ENCODE measurements around the gene HHIP.

The HHIP gene

GRCh38 chr4:144645631-144646522 lies at the start of gene HHIP:
HHIP (plus strand) TSS chr4:144646156; CDS start chr4:144646676, 520 bp downstream.
- no CpG with 5 or more reads among the region's 79 CpGs for WGBS (ENCODE audit: insufficient coverage, insufficient read length)
- H3K4me3 ChIP-seq (ENCODE audit: low read length) = peak within 1 kb of the TSS; percentile 61; the same call in 1 of the 2 replicates

GRCh38 chr4:144597171-144597570 lies 48.8 kb upstream of the HHIP start:
- WGBS (ENCODE audit: insufficient coverage, insufficient read length) = no CpG with 5 or more reads among the region's 4 CpGs
- DNase-seq (ENCODE audit: low read depth, low spot score) = no peak
- H3K27me3 ChIP-seq (ENCODE audit: control insufficient read depth, insufficient read depth, low read length) = no peaks in the 10 kb centered on the region
- H3K36me3 ChIP-seq (ENCODE audit: control insufficient read depth, insufficient read depth, low read length) = no peaks in the 10 kb centered on the region
- no peak overlapping the region for H3K27ac ChIP-seq (ENCODE audit: low read length)
- H3K9me3 ChIP-seq (ENCODE audit: control insufficient read depth, insufficient read depth, low read length) = no peaks in the 10 kb centered on the region
- H3K4me1 ChIP-seq (ENCODE audit: control insufficient read depth, insufficient read depth, low read length) = no peaks in the 10 kb centered on the region
- H3K4me3 ChIP-seq (ENCODE audit: low read length) = no peak overlapping the region

More at GRCh38 chr4:144645631-144646522, at the start of gene HHIP:
- Histone ChIP-seq H3K27ac (ENCODE audit: low read length) (no peak within 1 kb of the TSS), H3K27me3 (ENCODE audit: control insufficient read depth, insufficient read depth, low read length) (peaks cover 35% of the 10 kb centered on the region), H3K9me3 (ENCODE audit: control insufficient read depth, insufficient read depth, low read length) (no peaks in the 10 kb centered on the region), H3K36me3 (ENCODE audit: control insufficient read depth, insufficient read depth, low read length) (no peaks in the 10 kb centered on the region), H3K4me1 (ENCODE audit: control insufficient read depth, insufficient read depth, low read length) (peaks cover 3% of the 10 kb centered on the region)
- no peak for DNase-seq (ENCODE audit: low read depth, low spot score)

GRCh38 chr4:144599621-144600020 lies 46.3 kb upstream of the HHIP start:
- Histone ChIP-seq H3K9me3 (ENCODE audit: control insufficient read depth, insufficient read depth, low read length) (no peaks in the 10 kb centered on the region), H3K27ac (ENCODE audit: low read length) (no peak overlapping the region), H3K4me1 (ENCODE audit: control insufficient read depth, insufficient read depth, low read length) (no peaks in the 10 kb centered on the region), H3K36me3 (ENCODE audit: control insufficient read depth, insufficient read depth, low read length) (no peaks in the 10 kb centered on the region), H3K4me3 (ENCODE audit: low read length) (no peak overlapping the region), H3K27me3 (ENCODE audit: control insufficient read depth, insufficient read depth, low read length) (no peaks in the 10 kb centered on the region)
- no peak for DNase-seq (ENCODE audit: low read depth, low spot score)
- no CpG with 5 or more reads among the region's 1 CpG for WGBS (ENCODE audit: insufficient coverage, insufficient read length)

GRCh38 chr4:144611850-144612249 lies 34.1 kb upstream of the HHIP start:
- no peaks in the 10 kb centered on the region for H3K9me3 ChIP-seq (ENCODE audit: control insufficient read depth, insufficient read depth, low read length)
- peak; percentile 25 for DNase-seq (ENCODE audit: low read depth, low spot score)
- H3K36me3 ChIP-seq (ENCODE audit: control insufficient read depth, insufficient read depth, low read length) = no peaks in the 10 kb centered on the region
- H3K4me1 ChIP-seq (ENCODE audit: control insufficient read depth, insufficient read depth, low read length) = no peaks in the 10 kb centered on the region
- no peaks in the 10 kb centered on the region for H3K27me3 ChIP-seq (ENCODE audit: control insufficient read depth, insufficient read depth, low read length)
- H3K27ac ChIP-seq (ENCODE audit: low read length) = no peak overlapping the region
- H3K4me3 ChIP-seq (ENCODE audit: low read length) = no peak overlapping the region

GRCh38 chr4:144614850-144615585 lies 30.9 kb upstream of the HHIP start:
- DNase-seq (ENCODE audit: low read depth, low spot score) = no peak
- no peaks in the 10 kb centered on the region for H3K27me3 ChIP-seq (ENCODE audit: control insufficient read depth, insufficient read depth, low read length)
- H3K36me3 ChIP-seq (ENCODE audit: control insufficient read depth, insufficient read depth, low read length) = no peaks in the 10 kb centered on the region
- no peak overlapping the region for H3K27ac ChIP-seq (ENCODE audit: low read length)
- no peaks in the 10 kb centered on the region for H3K4me1 ChIP-seq (ENCODE audit: control insufficient read depth, insufficient read depth, low read length)
- no CpG with 5 or more reads among the region's 3 CpGs for WGBS (ENCODE audit: insufficient coverage, insufficient read length)
- no peaks in the 10 kb centered on the region for H3K9me3 ChIP-seq (ENCODE audit: control insufficient read depth, insufficient read depth, low read length)
- no peak overlapping the region for H3K4me3 ChIP-seq (ENCODE audit: low read length)

GRCh38 chr4:144621681-144622080 lies 24.3 kb upstream of the HHIP start:
- Histone ChIP-seq H3K4me1 (ENCODE audit: control insufficient read depth, insufficient read depth, low read length) (no peaks in the 10 kb centered on the region), H3K9me3 (ENCODE audit: control insufficient read depth, insufficient read depth, low read length) (no peaks in the 10 kb centered on the region), H3K4me3 (ENCODE audit: low read length) (no peak overlapping the region), H3K27me3 (ENCODE audit: control insufficient read depth, insufficient read depth, low read length) (no peaks in the 10 kb centered on the region), H3K27ac (ENCODE audit: low read length) (no peak overlapping the region), H3K36me3 (ENCODE audit: control insufficient read depth, insufficient read depth, low read length) (no peaks in the 10 kb centered on the region)
- no peak for DNase-seq (ENCODE audit: low read depth, low spot score)
- no CpG with 5 or more reads among the region's 3 CpGs for WGBS (ENCODE audit: insufficient coverage, insufficient read length)

- DNase-seq (ENCODE audit: low read depth, low spot score) = no peak
- Histone ChIP-seq H3K36me3 (ENCODE audit: control insufficient read depth, insufficient read depth, low read length) (no peaks in the 10 kb centered on the region), H3K4me3 (ENCODE audit: low read length) (no peak overlapping the region), H3K9me3 (ENCODE audit: control insufficient read depth, insufficient read depth, low read length) (no peaks in the 10 kb centered on the region), H3K4me1 (ENCODE audit: control insufficient read depth, insufficient read depth, low read length) (no peaks in the 10 kb centered on the region), H3K27ac (ENCODE audit: low read length) (no peak overlapping the region), H3K27me3 (ENCODE audit: control insufficient read depth, insufficient read depth, low read length) (no peaks in the 10 kb centered on the region)
- WGBS (ENCODE audit: insufficient coverage, insufficient read length) = no CpG with 5 or more reads among the region's 2 CpGs
These were observed 18.3 kb upstream of the HHIP start for GRCh38 chr4:144627663-144628076.

- DNase-seq (ENCODE audit: low read depth, low spot score) = no peak
- H3K27me3 ChIP-seq (ENCODE audit: control insufficient read depth, insufficient read depth, low read length) = no peaks in the 10 kb centered on the region
- WGBS (ENCODE audit: insufficient coverage, insufficient read length) = 100% methylated on average over 1 of the region's 6 CpGs
- no peaks in the 10 kb centered on the region for H3K9me3 ChIP-seq (ENCODE audit: control insufficient read depth, insufficient read depth, low read length)
- H3K4me1 ChIP-seq (ENCODE audit: control insufficient read depth, insufficient read depth, low read length) = no peaks in the 10 kb centered on the region
- no peaks in the 10 kb centered on the region for H3K36me3 ChIP-seq (ENCODE audit: control insufficient read depth, insufficient read depth, low read length)
- H3K4me3 ChIP-seq (ENCODE audit: low read length) = no peak overlapping the region
- H3K27ac ChIP-seq (ENCODE audit: low read length) = no peak overlapping the region
These were observed 12.7 kb upstream of the HHIP start for GRCh38 chr4:144633215-144633614.

GRCh38 chr4:144634978-144635747 lies 10.8 kb upstream of the HHIP start:
- no peaks in the 10 kb centered on the region for H3K27me3 ChIP-seq (ENCODE audit: control insufficient read depth, insufficient read depth, low read length)
- WGBS (ENCODE audit: insufficient coverage, insufficient read length) = no CpG with 5 or more reads among the region's 6 CpGs
- no peak overlapping the region for H3K4me3 ChIP-seq (ENCODE audit: low read length)
- H3K36me3 ChIP-seq (ENCODE audit: control insufficient read depth, insufficient read depth, low read length) = no peaks in the 10 kb centered on the region
- H3K4me1 ChIP-seq (ENCODE audit: control insufficient read depth, insufficient read depth, low read length) = no peaks in the 10 kb centered on the region
- no peak for DNase-seq (ENCODE audit: low read depth, low spot score)
- H3K9me3 ChIP-seq (ENCODE audit: control insufficient read depth, insufficient read depth, low read length) = no peaks in the 10 kb centered on the region
- H3K27ac ChIP-seq (ENCODE audit: low read length) = no peak overlapping the region

GRCh38 chr4:144644368-144645101 lies 1.4 kb upstream of the HHIP start:
- Histone ChIP-seq H3K4me1 (ENCODE audit: control insufficient read depth, insufficient read depth, low read length) (peaks cover 3% of the 10 kb centered on the region), H3K9me3 (ENCODE audit: control insufficient read depth, insufficient read depth, low read length) (no peaks in the 10 kb centered on the region), H3K27me3 (ENCODE audit: control insufficient read depth, insufficient read depth, low read length) (peaks cover 35% of the 10 kb centered on the region), H3K36me3 (ENCODE audit: control insufficient read depth, insufficient read depth, low read length) (no peaks in the 10 kb centered on the region), H3K27ac (ENCODE audit: low read length) (no peak overlapping the region), H3K4me3 (ENCODE audit: low read length) (no peak overlapping the region)
- no CpG with 5 or more reads among the region's 12 CpGs for WGBS (ENCODE audit: insufficient coverage, insufficient read length)
- no peak for DNase-seq (ENCODE audit: low read depth, low spot score)

Measured in iPS DF 6.9 (cell line).